PC-3 (cell line): ENCODE measurements around the gene DHRS11. TPM values are rescaled to one million over a fixed set of nuclear protein-coding genes. Genes with fewer than 3 reads are reported as not detected.
A peak's percentile ranks its signal among the peaks of the same experiment; 100 is the strongest.

ENCODE experiments used
- ATAC-seq: fragments of 200-7000 bp; cut with Tn5 transposase; 2 replicates; pipeline ENCODE4 v1.9.1; 2020; ENCODE audit warnings: mild to moderate bottlenecking, moderate library complexity
- BruUV-seq: library from RNA; stranded (reverse); fragments of 400-500 nt; replicated peaks from 2 replicates; lab custom pipeline; 2021; lab: Mats Ljungman, UMichigan
- CTCF ChIA-PET: fragments of 300-600 bp; sonication (Branson Sonifier 250); formaldehyde crosslinking; loops from one replicate; lab custom pipeline; 2022; ENCODE audit warnings: antibody characterized with exemption; lab: Charles Lee
- POLR2A ChIA-PET: fragments of 300-600 bp; sonication (Branson Sonifier 250); formaldehyde crosslinking; loops from one replicate; lab custom pipeline; 2022; ENCODE audit warnings: antibody characterized with exemption; ENCODE audit not compliant: unreplicated experiment; lab: Charles Lee
- DNase-seq: peaks from one replicate; pipeline ENCODE4 v3.0.0-alpha.2; 2015
- H2AFZ ChIP-seq: fragments of 300-600 bp; sonication (generic); 2 replicates; pipeline ENCODE4 v1.6.0; 2016; ENCODE audit warnings: antibody characterized with exemption, low read length
- H3F3A ChIP-seq: fragments of 300-600 bp; sonication (generic); one replicate; pipeline ENCODE4 v1.6.0; 2017; ENCODE audit warnings: antibody characterized with exemption, low read length, control low read depth, mild to moderate bottlenecking; ENCODE audit not compliant: unreplicated experiment
- H3K27ac ChIP-seq: fragments of 300-600 bp; sonication (generic); 2 replicates; pipeline ENCODE4 v1.5.1; 2016; ENCODE audit warnings: mild to moderate bottlenecking, low read length
- H3K27me3 ChIP-seq: fragments of 300-600 bp; sonication (generic); 2 replicates; pipeline ENCODE4 v1.6.1; 2016; ENCODE audit warnings: low read length, mixed read lengths
- H3K36me3 ChIP-seq: fragments of 300-600 bp; sonication (generic); 2 replicates; pipeline ENCODE4 v1.6.1; 2016; ENCODE audit warnings: low read depth, mixed run types, low read length, mixed read lengths
- H3K4me1 ChIP-seq: fragments of 300-600 bp; sonication (generic); 2 replicates; pipeline ENCODE4 v1.5.1; 2016; ENCODE audit warnings: low read length; ENCODE audit not compliant: insufficient read depth
- H3K4me2 ChIP-seq: fragments of 300-600 bp; sonication (generic); 2 replicates; pipeline ENCODE4 v1.6.0; 2016; ENCODE audit warnings: low read length
- H3K4me3 ChIP-seq: fragments of 300-600 bp; sonication (generic); 2 replicates; pipeline ENCODE4 v1.5.1; 2016; ENCODE audit warnings: mild to moderate bottlenecking, low read length, mixed read lengths
- H3K79me2 ChIP-seq: fragments of 300-600 bp; sonication (generic); 2 replicates; pipeline ENCODE4 v1.6.1; 2017; ENCODE audit warnings: low read length, mixed read lengths
- H3K9ac ChIP-seq: fragments of 300-600 bp; sonication (generic); 2 replicates; pipeline ENCODE4 v1.6.0; 2016; ENCODE audit warnings: mild to moderate bottlenecking, low read length
- H3K9me2 ChIP-seq: fragments of 300-600 bp; sonication (generic); replicated peaks from 2 replicates; pipeline ENCODE4 v1.6.1; 2016; ENCODE audit warnings: mixed run types, low read length, mixed read lengths
- H3K9me3 ChIP-seq: fragments of 300-600 bp; sonication (generic); 2 replicates; pipeline ENCODE4 v1.6.1; 2016; ENCODE audit warnings: low read length, mixed read lengths
- H4K20me1 ChIP-seq: fragments of 300-600 bp; sonication (generic); 2 replicates; pipeline ENCODE4 v1.6.1; 2016; ENCODE audit warnings: low read length, mixed read lengths
- EZH2 ChIP-seq: fragments of 300-600 bp; sonication (generic); IDR thresholded peaks from one replicate; pipeline ENCODE4 v1.6.1; 2017; ENCODE audit warnings: antibody characterized with exemption, mild to moderate bottlenecking, low read length; ENCODE audit not compliant: unreplicated experiment
- EZH2phosphoT487 ChIP-seq: fragments of 300-600 bp; sonication (generic); IDR thresholded peaks from 2 replicates; pipeline ENCODE4 v1.6.1; 2018; ENCODE audit warnings: mild to moderate bottlenecking, antibody characterized with exemption, low read length, borderline replicate concordance
- intact Hi-C: fragments of 100-400 bp; cut with micrococcal nuclease; formaldehyde crosslinking; loops from 2 replicates; pipeline ENCODE4 v1.9.0; 2023
- total RNA-seq: library from RNA; depleted of rRNA; stranded (reverse); fragments of >200 nt; gene quantifications from 2 replicates; pipeline ENCODE4 v1.2.3, GENCODE V29; 2014
- TF ChIP-seq, protein P1 (sequence below): fragments of 300-600 bp; sonication (generic); conservative IDR thresholded peaks from 2 replicates; pipeline ENCODE4 v1.5.1; 2017; ENCODE audit warnings: antibody characterized with exemption, low read depth, mild to moderate bottlenecking, low read length

Gene DHRS11
- total RNA-seq, 1 experiment from 2014 or later = 14.8 TPM

DNA sequence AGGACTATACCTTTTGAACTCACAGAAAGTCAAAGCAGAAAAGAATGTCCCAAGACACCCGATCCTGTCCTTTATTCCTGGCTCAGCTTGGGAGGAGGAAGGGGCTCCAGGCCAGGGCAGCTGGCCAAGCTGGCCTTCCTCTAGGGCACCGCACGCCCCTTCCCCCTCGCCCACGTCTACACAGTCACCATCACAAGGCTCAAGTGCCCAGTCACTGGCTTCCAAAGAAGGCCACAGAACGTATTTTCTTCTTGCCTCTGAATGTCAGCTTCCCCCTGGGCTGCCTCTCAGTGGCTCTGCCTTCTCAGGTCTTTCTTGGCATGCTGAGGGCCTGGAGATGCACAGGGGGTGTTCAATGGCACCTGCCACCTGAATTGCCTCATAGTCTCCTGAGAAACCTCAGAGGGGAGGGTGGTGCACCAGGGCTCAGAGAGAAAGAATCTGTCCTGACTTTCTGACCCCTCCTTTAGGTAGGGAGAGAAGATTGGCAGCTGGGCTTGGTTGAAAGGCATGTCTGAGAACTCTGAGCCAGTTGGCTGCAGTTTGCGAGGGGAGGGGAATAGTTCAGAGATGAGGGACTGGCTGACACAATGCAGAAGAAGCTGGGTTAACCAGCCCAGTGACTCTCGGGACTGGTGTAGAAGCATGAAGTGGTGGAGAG is 2.1 kb downstream of the DHRS11 start:
- Histone ChIP-seq H3K4me2 (no peak overlapping the region), H4K20me1 (no peaks in the 10 kb centered on the region), H3K9ac (no peak overlapping the region), H3K27ac (no peak overlapping the region), H2AFZ (no peak overlapping the region), H3K9me2 (no peaks in the 10 kb centered on the region), H3K27me3 (no peaks in the 10 kb centered on the region), H3K79me2 (peaks cover 20% of the 10 kb centered on the region), H3F3A (no peaks in the 10 kb centered on the region), H3K4me3 (no peak overlapping the region), H3K36me3 (no peaks in the 10 kb centered on the region), H3K4me1 (peaks cover 10% of the 10 kb centered on the region; the same call in 1 of the 2 replicates), H3K9me3 (no peaks in the 10 kb centered on the region)
- intact Hi-C loops = no loop called here
- TF ChIP-seq, protein P1, sequence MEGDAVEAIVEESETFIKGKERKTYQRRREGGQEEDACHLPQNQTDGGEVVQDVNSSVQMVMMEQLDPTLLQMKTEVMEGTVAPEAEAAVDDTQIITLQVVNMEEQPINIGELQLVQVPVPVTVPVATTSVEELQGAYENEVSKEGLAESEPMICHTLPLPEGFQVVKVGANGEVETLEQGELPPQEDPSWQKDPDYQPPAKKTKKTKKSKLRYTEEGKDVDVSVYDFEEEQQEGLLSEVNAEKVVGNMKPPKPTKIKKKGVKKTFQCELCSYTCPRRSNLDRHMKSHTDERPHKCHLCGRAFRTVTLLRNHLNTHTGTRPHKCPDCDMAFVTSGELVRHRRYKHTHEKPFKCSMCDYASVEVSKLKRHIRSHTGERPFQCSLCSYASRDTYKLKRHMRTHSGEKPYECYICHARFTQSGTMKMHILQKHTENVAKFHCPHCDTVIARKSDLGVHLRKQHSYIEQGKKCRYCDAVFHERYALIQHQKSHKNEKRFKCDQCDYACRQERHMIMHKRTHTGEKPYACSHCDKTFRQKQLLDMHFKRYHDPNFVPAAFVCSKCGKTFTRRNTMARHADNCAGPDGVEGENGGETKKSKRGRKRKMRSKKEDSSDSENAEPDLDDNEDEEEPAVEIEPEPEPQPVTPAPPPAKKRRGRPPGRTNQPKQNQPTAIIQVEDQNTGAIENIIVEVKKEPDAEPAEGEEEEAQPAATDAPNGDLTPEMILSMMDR = no peak
- TF ChIP-seq EZH2 = no peak
- no peak for TF ChIP-seq EZH2phosphoT487
- DNase-seq (peak; percentile 6), ATAC-seq (no peak)
- POLR2A ChIA-PET = no interaction called here
- CTCF ChIA-PET = interaction anchor here (1.6 kb wide), 1 partner anchor 9 kb away, joined by 17 read pairs; no protein-coding TSS in a partner anchor
- BruUV-seq = no TSS peak

DNA sequence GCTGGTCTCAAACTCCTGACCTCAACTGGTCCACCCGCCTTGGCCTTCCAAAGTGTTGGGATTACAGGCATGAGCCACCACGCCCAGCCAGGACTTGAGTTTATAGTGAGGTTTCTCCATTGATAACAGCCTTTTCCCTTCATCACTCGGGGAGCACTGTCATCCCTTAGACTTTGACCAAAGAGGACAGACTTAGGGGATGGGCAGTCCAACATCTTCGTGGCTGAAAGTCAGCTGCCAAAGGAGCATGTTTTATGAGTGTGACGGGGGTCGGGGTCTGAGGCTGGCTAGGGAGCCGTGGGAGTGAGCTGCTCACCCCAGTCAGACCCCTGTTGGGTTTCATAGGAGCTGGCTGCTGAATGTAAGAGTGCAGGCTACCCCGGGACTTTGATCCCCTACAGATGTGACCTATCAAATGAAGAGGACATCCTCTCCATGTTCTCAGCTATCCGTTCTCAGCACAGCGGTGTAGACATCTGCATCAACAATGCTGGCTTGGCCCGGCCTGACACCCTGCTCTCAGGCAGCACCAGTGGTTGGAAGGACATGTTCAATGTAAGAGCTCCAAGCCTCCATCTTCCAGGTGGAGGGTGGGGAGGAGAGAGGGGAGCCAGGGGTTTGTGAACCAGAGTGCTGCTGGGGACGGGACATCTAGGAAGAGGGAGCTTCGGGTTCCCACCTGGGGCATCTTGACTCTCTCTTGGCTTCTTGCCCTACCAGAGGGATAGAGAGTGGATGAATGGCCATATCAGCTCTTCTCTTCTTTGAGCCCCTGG is 3.1 kb downstream of the DHRS11 start:
- Histone ChIP-seq H3K27me3 (no peaks in the 10 kb centered on the region), H4K20me1 (no peaks in the 10 kb centered on the region), H3K9me2 (no peaks in the 10 kb centered on the region), H3K4me1 (peaks cover 10% of the 10 kb centered on the region; the same call in 1 of the 2 replicates), H3K36me3 (no peaks in the 10 kb centered on the region), H3K9ac (no peak overlapping the region), H2AFZ (no peak overlapping the region), H3K4me2 (no peak overlapping the region), H3K79me2 (peaks cover 20% of the 10 kb centered on the region), H3F3A (no peaks in the 10 kb centered on the region), H3K9me3 (no peaks in the 10 kb centered on the region), H3K27ac (no peak overlapping the region), H3K4me3 (no peak overlapping the region)
- DNase-seq (no peak), ATAC-seq (no peak)
- no TSS peak for BruUV-seq
- ChIA-PET CTCF (no interaction called here), POLR2A (no interaction called here)
- TF ChIP-seq, protein P1 = no peak
- TF ChIP-seq EZH2 (no peak), EZH2phosphoT487 (no peak)
- intact Hi-C loops = no loop called here

DNA sequence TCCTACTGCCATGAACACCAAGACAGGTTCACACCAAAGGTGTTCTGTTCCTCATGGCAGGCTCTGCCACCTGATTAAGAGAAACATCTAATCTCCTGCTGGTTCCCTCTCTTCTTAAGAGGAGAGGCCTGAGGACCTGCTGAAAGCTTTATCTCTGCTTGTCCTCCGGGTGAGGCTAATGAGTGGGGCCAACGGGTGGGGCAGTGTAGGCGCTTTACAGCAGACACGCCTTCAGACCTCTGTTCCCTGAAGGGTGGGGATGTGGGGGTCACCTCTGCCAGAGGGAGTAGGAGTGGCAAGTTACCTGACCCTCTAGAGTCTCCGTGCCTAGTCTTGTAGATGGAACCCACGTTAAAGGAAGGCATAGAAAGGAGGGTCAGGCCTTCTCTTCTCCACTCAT is 5.5 kb downstream of the DHRS11 start:
- no peak for ATAC-seq
- Histone ChIP-seq H3K9ac (no peak overlapping the region), H3K4me2 (no peak overlapping the region), H3K4me1 (peaks cover 16% of the 10 kb centered on the region), H3K9me2 (no peaks in the 10 kb centered on the region), H3K79me2 (peaks cover 26% of the 10 kb centered on the region), H2AFZ (no peak overlapping the region), H3K27me3 (no peaks in the 10 kb centered on the region), H3K4me3 (no peak overlapping the region), H3K27ac (no peak overlapping the region), H3F3A (no peaks in the 10 kb centered on the region), H3K9me3 (no peaks in the 10 kb centered on the region), H4K20me1 (no peaks in the 10 kb centered on the region), H3K36me3 (no peaks in the 10 kb centered on the region)
- intact Hi-C loops = no loop called here
- TF ChIP-seq EZH2phosphoT487 (no peak), EZH2 (no peak)
- TF ChIP-seq, protein P1 = no peak
- BruUV-seq = no TSS peak
- ChIA-PET CTCF (no interaction called here), POLR2A (no interaction called here)
- no peak for DNase-seq
